Activated naive CD4-positive, alpha-beta T cell treated with anti-CD3 and anti-CD28 coated beads, Interleukin-2, amount 50 U/mL, for 24 hours (primary cell): ENCODE measurements around the gene MYCN.
A peak's percentile ranks its signal among the peaks of the same experiment; 100 is the strongest.

Experiments used
- H3K27ac Mint-ChIP-seq: one replicate; pipeline ENCODE4 v1.8.0; 2021; ENCODE audit warnings: mild to moderate bottlenecking, mixed read lengths
- H3K27me3 Mint-ChIP-seq: one replicate; pipeline ENCODE4 v1.8.0; 2021; ENCODE audit warnings: mixed read lengths
- H3K36me3 Mint-ChIP-seq: one replicate; pipeline ENCODE4 v1.8.0; 2021; ENCODE audit warnings: mixed read lengths
- H3K4me1 Mint-ChIP-seq: one replicate; pipeline ENCODE4 v1.8.0; 2021; ENCODE audit warnings: mixed read lengths
- H3K4me3 Mint-ChIP-seq: one replicate; pipeline ENCODE4 v1.8.0; 2021; ENCODE audit warnings: mild to moderate bottlenecking, mixed read lengths
- H3K9me3 Mint-ChIP-seq: one replicate; pipeline ENCODE4 v1.8.0; 2021; ENCODE audit warnings: mixed read lengths

The MYCN gene

DNA sequence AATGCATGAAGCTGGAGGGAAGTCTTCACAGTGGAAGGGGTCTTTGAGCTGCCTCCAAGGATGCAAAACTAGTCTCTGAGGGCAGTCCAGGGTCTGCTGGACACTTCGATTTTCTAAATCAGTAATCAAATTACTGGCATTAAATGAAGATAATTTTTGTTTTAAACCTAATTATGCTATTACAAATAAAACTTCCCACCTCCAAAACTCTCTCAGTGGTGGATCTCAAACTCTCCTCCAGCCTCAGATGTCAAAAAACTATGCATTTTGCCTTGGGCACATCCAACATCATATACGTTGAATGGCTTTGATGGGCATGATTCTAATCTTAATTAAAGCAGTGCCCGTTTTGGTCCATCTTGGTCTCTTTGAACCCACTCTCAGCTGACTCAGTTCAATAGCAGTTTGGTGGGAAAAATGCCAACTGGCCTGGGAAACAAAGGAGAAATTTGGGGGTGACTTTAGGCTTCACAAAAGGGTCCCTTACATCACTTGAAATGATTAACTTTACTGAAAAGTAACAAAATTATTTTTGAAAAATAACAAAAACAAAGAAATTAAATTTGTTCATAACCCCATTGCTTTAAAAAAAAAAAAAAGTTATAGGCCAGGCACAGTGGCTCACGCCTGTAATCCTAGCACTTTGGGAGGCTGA lies 5.9 kb upstream of the MYCN start:
- peaks cover 7% of the 10 kb centered on the region for H3K4me1 Mint-ChIP-seq
- peaks cover 34% of the 10 kb centered on the region for H3K27me3 Mint-ChIP-seq
- no peak overlapping the region for H3K4me3 Mint-ChIP-seq
- no peak overlapping the region for H3K27ac Mint-ChIP-seq
- no peaks in the 10 kb centered on the region for H3K9me3 Mint-ChIP-seq
- H3K36me3 Mint-ChIP-seq: no peaks in the 10 kb centered on the region

DNA sequence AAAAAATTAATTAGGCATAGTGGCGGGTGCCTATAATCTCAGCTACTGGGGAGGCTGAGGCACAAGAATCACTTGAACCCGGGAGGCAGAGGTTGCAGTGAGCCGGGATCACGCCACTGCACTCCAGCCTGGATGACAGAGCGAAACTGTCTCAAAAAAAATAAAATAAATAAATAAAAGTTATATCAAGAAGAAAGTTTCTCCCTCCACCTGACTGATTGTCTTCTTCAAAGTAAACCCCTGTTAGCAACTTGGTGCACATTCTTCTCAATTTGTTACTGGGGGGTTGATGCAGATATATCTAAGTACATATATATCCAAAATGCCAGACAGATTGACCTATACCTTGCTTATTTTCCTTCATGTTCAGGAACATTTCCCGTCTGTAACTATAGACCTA lies 5.2 kb upstream of the MYCN start:
- H3K9me3 Mint-ChIP-seq: no peaks in the 10 kb centered on the region
- H3K4me3 Mint-ChIP-seq: no peak overlapping the region
- H3K4me1 Mint-ChIP-seq: peaks cover 7% of the 10 kb centered on the region
- peaks cover 34% of the 10 kb centered on the region for H3K27me3 Mint-ChIP-seq
- H3K27ac Mint-ChIP-seq: no peak overlapping the region
- no peaks in the 10 kb centered on the region for H3K36me3 Mint-ChIP-seq

DNA sequence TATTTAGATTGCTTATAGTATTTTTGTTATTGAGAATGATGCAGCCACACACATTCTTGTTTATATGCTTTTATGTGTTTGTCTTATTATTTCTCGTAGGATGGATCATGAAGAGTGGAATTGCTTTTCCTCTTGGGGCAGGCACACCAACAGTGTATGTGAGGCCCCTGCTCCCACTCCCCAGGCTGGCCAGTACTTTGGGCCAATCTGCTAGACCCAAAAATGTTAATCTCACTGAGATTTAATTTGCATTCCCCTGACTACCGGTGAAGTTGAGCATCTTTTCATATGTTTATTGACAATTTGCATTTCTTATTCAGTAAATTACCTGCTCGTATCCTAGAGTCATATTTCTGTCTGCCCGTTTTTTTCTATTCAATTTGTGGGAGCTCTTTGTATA lies 4.7 kb upstream of the MYCN start:
- no peak overlapping the region for H3K4me3 Mint-ChIP-seq
- no peaks in the 10 kb centered on the region for H3K9me3 Mint-ChIP-seq
- peaks cover 8% of the 10 kb centered on the region for H3K4me1 Mint-ChIP-seq
- no peaks in the 10 kb centered on the region for H3K36me3 Mint-ChIP-seq
- peaks cover 34% of the 10 kb centered on the region for H3K27me3 Mint-ChIP-seq
- H3K27ac Mint-ChIP-seq: no peak overlapping the region

DNA sequence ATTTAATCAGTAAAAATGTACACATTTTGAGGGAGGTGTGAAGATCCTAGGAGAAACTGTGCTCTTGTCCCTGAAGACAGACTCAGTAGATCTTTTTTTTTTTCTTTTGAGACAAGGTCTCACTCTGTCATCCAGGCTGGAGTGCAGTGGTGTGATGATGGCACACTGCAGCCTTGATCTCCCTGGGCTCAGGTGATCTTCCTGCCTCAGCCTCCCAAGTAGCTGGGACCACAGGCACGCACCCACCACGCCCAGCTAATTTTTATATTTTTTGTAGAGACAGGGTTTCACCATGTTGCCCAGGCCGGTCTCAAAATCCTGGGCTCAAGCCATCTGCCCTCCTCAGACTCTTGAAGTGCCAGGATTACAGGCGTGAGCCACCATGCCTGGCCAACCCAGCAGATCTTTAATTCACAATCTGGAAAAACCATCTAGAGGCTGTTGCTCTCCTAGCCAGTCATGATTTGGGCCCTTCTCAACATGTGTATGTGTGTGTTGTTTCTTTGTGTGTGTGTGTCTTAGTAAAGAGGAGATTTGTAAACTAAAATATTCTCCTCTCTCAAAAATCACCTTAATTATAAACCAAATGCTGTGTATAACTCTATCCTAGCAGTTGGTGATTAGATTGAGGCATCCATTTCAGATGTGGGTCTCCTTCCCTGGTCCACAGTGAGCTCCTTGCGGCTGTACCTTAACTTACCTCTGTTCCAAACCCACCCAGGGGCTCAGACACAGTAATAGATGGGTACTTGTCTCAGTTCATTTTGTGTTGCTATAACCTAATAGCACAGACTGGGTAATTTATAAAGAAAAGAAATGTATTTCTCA lies 3.9 kb upstream of the MYCN start:
- Mint-ChIP-seq H3K27me3 (peaks cover 40% of the 10 kb centered on the region), H3K4me1 (peaks cover 16% of the 10 kb centered on the region), H3K9me3 (no peaks in the 10 kb centered on the region), H3K27ac (no peak overlapping the region), H3K4me3 (no peak overlapping the region), H3K36me3 (no peaks in the 10 kb centered on the region)

DNA sequence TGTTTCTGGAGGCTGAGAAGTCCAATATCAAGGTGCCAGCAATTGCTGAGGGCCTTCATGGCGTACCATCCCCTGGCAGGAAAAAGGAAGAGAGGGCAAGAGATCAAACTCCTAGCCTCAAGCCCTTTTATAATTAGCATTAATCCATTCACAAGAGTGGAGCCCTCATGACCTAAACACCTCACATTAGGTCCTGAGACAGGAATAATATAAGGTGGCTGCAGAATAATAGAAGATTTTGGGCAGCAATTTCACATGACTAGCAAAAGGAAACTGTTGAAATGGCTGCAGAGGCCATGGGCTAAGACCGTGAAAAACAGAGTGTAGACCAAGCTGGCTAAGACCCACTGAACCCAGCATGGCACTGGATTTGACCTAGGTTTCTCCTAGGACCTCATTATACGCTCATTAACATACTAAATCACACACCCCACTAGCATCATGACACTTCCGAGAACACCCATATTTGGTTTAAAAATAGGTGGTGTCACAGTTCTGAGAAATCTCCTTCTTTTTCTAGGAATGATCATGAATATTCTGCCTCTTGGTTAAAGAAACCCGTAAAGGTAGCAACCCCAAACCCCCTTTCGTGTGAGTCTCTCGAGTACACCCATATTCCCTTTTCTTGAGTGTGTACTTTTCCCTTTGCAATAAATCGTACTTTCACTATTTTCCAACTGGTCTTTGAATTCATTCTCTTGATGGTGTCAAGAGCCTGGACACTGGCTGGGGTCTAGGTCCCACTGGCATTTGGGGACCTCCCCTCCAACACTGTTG lies 3.1 kb upstream of the MYCN start:
- no peak overlapping the region for H3K4me3 Mint-ChIP-seq
- no peaks in the 10 kb centered on the region for H3K36me3 Mint-ChIP-seq
- peaks cover 16% of the 10 kb centered on the region for H3K4me1 Mint-ChIP-seq
- no peak overlapping the region for H3K27ac Mint-ChIP-seq
- no peaks in the 10 kb centered on the region for H3K9me3 Mint-ChIP-seq
- peaks cover 38% of the 10 kb centered on the region for H3K27me3 Mint-ChIP-seq

DNA sequence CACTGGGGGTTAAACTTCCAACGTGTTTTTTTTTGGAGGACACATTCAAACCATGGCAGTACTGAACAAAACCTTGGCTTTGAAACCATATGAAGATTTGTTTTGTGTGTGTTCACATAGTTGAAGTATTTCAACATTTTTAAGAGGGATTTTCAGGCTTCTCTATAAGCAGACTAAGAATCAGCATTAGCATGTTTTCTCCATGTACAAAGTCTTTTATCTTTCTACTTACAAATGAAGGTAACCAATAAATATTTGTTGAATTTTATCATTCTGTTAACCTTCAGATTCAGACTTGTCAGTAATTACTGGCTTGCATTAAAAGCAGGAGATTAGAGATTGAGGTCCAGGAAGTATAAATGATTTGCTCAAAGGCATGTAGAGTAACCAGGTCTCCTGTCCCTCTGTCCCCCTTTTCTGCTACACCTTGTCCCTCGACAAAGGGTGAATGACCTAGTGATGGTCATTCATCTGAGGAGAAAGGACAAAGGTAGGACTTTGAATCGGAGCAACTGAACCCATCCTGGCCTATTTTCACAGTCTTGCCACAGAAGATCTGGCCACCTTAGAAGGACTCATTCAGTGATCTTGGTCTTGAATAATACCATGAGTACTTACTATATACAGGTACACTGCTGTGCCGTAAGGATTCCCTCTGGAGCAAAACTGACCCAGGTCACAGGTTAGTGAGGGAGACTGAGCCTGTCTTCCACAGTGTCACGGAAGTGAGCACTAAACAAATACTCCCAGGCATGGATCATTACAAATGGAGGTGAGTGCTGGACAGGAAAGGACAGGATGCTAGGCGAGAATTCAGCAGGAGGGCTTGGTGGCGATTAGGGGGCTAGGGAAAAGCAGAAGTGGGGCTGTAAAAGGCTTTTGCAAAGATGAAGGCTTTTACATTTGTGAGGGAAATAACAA lies 2.2 kb upstream of the MYCN start:
- Mint-ChIP-seq H3K9me3 (no peaks in the 10 kb centered on the region), H3K4me1 (peaks cover 21% of the 10 kb centered on the region), H3K36me3 (no peaks in the 10 kb centered on the region), H3K27me3 (peaks cover 42% of the 10 kb centered on the region), H3K4me3 (peak overlapping the region; percentile 12), H3K27ac (no peak overlapping the region)

DNA sequence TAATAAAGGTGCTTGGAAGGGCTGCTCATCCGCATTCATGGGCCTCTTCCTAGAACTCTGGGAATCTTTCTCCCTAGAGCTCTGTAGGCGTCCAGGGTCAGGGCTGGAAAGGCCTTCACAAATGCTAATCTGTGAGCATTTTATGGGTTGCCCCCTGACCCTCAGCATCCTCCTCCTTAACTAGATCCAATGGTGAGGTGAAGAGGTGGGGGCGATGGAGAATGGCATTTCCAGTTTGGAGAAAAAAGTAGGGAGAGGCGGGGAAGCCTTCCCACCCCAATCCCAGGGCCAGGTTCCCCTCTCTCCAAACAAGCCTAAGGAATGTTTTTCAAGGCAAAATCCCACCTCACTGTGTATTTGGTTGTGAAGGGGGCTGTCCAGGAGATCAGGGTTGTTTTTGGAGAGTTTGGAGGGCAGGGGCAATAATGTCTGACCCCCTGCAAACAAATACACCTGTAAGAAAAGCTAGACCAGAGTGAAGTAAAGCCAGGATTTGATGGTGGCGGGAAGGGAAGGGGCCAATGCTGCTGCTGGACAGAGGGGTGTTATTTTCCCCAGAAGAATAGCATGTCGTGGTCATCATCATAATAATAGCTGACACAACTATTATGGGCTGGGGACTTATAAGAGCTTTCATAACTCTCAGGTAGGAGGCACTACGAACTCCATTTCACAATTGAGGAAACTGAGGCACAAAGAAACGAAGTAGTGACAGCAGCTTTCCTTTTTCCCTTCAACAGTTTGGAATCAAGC lies 1.4 kb upstream of the MYCN start:
- Mint-ChIP-seq H3K4me1 (peaks cover 29% of the 10 kb centered on the region), H3K4me3 (peak overlapping the region; percentile 64), H3K9me3 (no peaks in the 10 kb centered on the region), H3K27ac (no peak overlapping the region), H3K27me3 (peaks cover 42% of the 10 kb centered on the region), H3K36me3 (no peaks in the 10 kb centered on the region)

DNA sequence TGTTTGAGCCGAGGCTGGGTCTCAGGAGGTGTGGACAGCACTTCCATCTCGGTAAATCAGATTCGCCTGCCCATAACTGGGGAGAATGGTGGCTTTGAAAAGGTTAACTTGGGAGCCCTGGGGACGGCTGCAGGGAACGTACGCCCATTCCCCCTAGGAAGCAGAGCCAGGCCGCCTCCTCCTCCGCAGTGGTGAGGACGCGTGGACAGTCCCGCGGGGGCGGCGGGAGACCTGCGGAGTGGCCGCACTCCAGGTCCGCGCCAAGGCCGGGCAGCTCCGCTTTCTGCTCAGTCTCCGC lies 845 bp upstream of the MYCN start:
- Mint-ChIP-seq H3K9me3 (no peaks in the 10 kb centered on the region), H3K4me3 (peak overlapping the region; percentile 71), H3K27ac (no peak overlapping the region), H3K4me1 (peaks cover 33% of the 10 kb centered on the region), H3K36me3 (no peaks in the 10 kb centered on the region), H3K27me3 (peaks cover 42% of the 10 kb centered on the region)

DNA sequence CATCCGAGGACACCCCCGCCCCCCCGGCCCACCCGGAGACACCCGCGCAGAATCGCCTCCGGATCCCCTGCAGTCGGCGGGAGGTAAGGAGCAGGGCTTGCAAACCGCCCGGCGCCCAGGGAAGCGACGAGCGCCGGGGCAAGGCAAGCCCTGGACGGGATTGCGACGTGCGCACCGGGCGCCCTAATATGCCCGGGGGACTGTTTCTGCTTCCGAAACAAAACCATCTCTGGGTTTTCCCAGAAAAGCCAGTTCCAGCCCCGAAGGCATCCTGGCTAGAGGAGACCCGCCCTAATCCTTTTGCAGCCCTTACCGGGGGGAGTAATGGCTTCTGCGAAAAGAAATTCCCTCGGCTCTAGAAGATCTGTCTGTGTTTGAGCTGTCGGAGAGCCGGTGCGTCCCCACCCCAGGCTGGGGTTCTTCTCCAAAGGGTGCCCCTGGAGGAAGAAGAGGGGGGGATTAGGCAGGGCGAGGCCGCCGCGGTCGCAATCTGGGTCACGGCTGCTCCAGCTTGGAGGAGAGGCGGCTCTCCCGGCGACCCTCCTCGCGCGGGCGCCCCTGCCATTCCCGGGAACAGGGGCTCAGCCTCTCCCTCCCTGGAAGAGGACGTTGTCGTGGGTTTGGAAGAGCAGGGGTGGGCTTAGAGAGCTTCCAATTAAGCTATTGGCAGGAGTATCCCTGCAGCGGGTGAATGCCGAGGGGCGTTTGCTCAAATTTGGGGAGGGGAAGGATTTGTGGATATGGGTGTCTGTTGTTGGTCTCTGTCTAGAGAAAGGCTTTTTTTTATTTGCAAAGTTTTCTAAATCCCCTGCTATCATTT lies 521 bp downstream of the MYCN start:
- peaks cover 35% of the 10 kb centered on the region for H3K27me3 Mint-ChIP-seq
- peaks cover 33% of the 10 kb centered on the region for H3K4me1 Mint-ChIP-seq
- H3K9me3 Mint-ChIP-seq: no peaks in the 10 kb centered on the region
- H3K27ac Mint-ChIP-seq: no peak overlapping the region
- no peaks in the 10 kb centered on the region for H3K36me3 Mint-ChIP-seq
- peak overlapping the region; percentile 78 for H3K4me3 Mint-ChIP-seq

DNA sequence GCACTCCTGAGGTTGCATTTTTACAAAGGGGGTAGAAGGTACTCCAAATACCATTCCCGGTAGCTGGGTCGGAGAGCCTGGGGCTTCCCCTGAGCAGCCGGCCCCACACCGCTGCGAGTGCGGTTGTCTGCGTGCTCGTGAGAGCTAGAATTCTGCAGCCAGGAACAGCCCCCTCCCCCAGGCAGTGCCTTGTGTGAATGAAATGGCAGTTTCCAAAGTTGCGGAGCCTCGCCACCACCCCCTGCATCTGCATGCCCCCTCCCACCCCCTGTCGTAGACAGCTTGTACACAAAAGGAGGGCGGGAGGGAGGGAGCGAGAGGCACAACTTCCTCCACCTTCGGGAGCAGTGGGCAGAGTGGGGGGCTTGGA lies 1.1 kb downstream of the MYCN start:
- peak overlapping the region; percentile 78 for H3K4me3 Mint-ChIP-seq
- H3K27ac Mint-ChIP-seq: no peak overlapping the region
- H3K27me3 Mint-ChIP-seq: peaks cover 34% of the 10 kb centered on the region
- H3K9me3 Mint-ChIP-seq: no peaks in the 10 kb centered on the region
- peaks cover 33% of the 10 kb centered on the region for H3K4me1 Mint-ChIP-seq
- H3K36me3 Mint-ChIP-seq: no peaks in the 10 kb centered on the region

DNA sequence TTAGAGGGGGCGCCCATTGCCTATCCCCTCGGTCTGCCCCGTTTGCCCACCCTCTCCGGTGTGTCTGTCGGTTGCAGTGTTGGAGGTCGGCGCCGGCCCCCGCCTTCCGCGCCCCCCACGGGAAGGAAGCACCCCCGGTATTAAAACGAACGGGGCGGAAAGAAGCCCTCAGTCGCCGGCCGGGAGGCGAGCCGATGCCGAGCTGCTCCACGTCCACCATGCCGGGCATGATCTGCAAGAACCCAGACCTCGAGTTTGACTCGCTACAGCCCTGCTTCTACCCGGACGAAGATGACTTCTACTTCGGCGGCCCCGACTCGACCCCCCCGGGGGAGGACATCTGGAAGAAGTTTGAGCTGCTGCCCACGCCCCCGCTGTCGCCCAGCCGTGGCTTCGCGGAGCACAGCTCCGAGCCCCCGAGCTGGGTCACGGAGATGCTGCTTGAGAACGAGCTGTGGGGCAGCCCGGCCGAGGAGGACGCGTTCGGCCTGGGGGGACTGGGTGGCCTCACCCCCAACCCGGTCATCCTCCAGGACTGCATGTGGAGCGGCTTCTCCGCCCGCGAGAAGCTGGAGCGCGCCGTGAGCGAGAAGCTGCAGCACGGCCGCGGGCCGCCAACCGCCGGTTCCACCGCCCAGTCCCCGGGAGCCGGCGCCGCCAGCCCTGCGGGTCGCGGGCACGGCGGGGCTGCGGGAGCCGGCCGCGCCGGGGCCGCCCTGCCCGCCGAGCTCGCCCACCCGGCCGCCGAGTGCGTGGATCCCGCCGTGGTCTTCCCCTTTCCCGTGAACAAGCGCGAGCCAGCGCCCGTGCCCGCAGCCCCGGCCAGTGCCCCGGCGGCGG lies 1.7 kb downstream of the MYCN start:
- no peak overlapping the region for H3K27ac Mint-ChIP-seq
- H3K9me3 Mint-ChIP-seq: no peaks in the 10 kb centered on the region
- peaks cover 30% of the 10 kb centered on the region for H3K27me3 Mint-ChIP-seq
- peaks cover 33% of the 10 kb centered on the region for H3K4me1 Mint-ChIP-seq
- no peaks in the 10 kb centered on the region for H3K36me3 Mint-ChIP-seq
- H3K4me3 Mint-ChIP-seq: peak overlapping the region; percentile 62

DNA sequence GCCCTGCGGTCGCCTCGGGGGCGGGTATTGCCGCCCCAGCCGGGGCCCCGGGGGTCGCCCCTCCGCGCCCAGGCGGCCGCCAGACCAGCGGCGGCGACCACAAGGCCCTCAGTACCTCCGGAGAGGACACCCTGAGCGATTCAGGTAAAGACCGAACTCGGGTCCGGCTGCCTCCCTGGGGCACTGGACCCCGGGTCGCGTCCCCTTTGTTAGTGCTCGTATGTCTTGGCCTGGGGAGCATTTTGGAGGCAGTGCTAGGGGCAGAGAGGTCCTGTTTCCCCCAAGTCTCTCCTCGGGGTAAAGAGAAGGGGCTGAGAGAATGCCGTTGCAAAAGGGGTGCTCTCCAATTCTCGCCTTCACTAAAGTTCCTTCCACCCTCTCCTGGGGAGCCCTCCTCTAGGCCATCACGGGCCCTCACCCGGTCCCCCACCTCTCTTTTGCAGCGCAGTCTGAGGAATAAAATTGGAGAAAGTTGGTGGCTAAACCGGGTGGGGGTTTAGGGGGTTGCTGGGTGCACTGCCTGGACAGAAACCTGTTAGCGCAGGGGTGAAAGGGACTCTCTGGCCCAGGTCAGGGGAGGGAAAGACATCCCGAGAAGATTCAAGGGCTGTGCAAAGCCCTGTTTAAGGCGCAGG lies 2.5 kb downstream of the MYCN start:
- peak overlapping the region; percentile 74 for H3K4me3 Mint-ChIP-seq
- H3K36me3 Mint-ChIP-seq: no peaks in the 10 kb centered on the region
- H3K4me1 Mint-ChIP-seq: peaks cover 33% of the 10 kb centered on the region
- H3K9me3 Mint-ChIP-seq: no peaks in the 10 kb centered on the region
- no peak overlapping the region for H3K27ac Mint-ChIP-seq
- peaks cover 23% of the 10 kb centered on the region for H3K27me3 Mint-ChIP-seq
